Loucy (cell line): Measurements from ENCODE around the gene CD9.

Experiments
- H2AFZ ChIP-seq: fragments of 200-600 bp; sonication (generic); 2 replicates; pipeline ENCODE4 v1.6.0; 2016; ENCODE audit warnings: antibody characterized with exemption, mild to moderate bottlenecking, low read length, moderate library complexity
- H3F3A ChIP-seq: fragments of 200-600 bp; 2 replicates; pipeline ENCODE4 v1.6.0; 2016; ENCODE audit warnings: antibody characterized with exemption, low read depth, mild to moderate bottlenecking
- H3K27me3 ChIP-seq: fragments of 200-600 bp; sonication (generic); 2 replicates; pipeline ENCODE4 v1.6.1; 2014; ENCODE audit warnings: low read length, mild to moderate bottlenecking; ENCODE audit not compliant: insufficient read depth, poor library complexity, severe bottlenecking
- H3K36me3 ChIP-seq: fragments of 200-600 bp; sonication (generic); 2 replicates; pipeline ENCODE4 v1.6.1; 2016; ENCODE audit warnings: low read length; ENCODE audit not compliant: insufficient read depth
- H3K4me1 ChIP-seq: fragments of 200-600 bp; sonication (generic); 2 replicates; pipeline ENCODE4 v1.5.1; 2014; ENCODE audit warnings: low read length, mild to moderate bottlenecking; ENCODE audit not compliant: insufficient read depth, poor library complexity, severe bottlenecking
- H3K4me2 ChIP-seq: fragments of 200-600 bp; sonication (generic); 2 replicates; pipeline ENCODE4 v1.6.0; 2014; ENCODE audit warnings: antibody characterized with exemption, low read length, low read depth, mild to moderate bottlenecking; ENCODE audit not compliant: poor library complexity, severe bottlenecking
- H3K4me3 ChIP-seq: fragments of 200-600 bp; sonication (generic); 2 replicates; pipeline ENCODE4 v1.5.1; 2014; ENCODE audit warnings: low read length, mild to moderate bottlenecking, mixed read lengths; ENCODE audit not compliant: poor library complexity, severe bottlenecking
- H3K79me2 ChIP-seq: fragments of 200-600 bp; sonication (generic); 2 replicates; pipeline ENCODE4 v1.6.1; 2014; ENCODE audit warnings: low read length; ENCODE audit not compliant: insufficient read depth
- H3K9ac ChIP-seq: fragments of 200-600 bp; sonication (generic); 2 replicates; pipeline ENCODE4 v1.6.0; 2014; ENCODE audit warnings: mild to moderate bottlenecking, low read depth, low read length, moderate library complexity; ENCODE audit not compliant: poor library complexity, severe bottlenecking
- H3K9me2 ChIP-seq: fragments of 200-600 bp; sonication (generic); replicated peaks from 2 replicates; pipeline ENCODE4 v1.6.1; 2016; ENCODE audit warnings: low read depth, low read length, mixed read lengths
- H3K9me3 ChIP-seq: fragments of 200-600 bp; sonication (generic); 2 replicates; pipeline ENCODE4 v1.6.1; 2014; ENCODE audit warnings: mild to moderate bottlenecking, antibody characterized with exemption, low read length, low read depth; ENCODE audit not compliant: insufficient read depth
- H4K20me1 ChIP-seq: fragments of 200-600 bp; sonication (generic); 2 replicates; pipeline ENCODE4 v1.6.0; 2014; ENCODE audit warnings: antibody characterized with exemption, low read length, mild to moderate bottlenecking; ENCODE audit not compliant: insufficient read depth, poor library complexity, severe bottlenecking
- EZH2phosphoT487 ChIP-seq: fragments of 200-600 bp; IDR thresholded peaks from 2 replicates; pipeline ENCODE4 v1.6.1; 2018; ENCODE audit warnings: antibody characterized with exemption, mild to moderate bottlenecking, moderate library complexity, borderline replicate concordance
- TF ChIP-seq, protein P1 (sequence below): fragments of 200-600 bp; sonication (generic); conservative IDR thresholded peaks from 2 replicates; pipeline ENCODE4 v1.5.1; 2014; ENCODE audit warnings: mild to moderate bottlenecking, antibody characterized with exemption, low read length

CD9 gene

DNA sequence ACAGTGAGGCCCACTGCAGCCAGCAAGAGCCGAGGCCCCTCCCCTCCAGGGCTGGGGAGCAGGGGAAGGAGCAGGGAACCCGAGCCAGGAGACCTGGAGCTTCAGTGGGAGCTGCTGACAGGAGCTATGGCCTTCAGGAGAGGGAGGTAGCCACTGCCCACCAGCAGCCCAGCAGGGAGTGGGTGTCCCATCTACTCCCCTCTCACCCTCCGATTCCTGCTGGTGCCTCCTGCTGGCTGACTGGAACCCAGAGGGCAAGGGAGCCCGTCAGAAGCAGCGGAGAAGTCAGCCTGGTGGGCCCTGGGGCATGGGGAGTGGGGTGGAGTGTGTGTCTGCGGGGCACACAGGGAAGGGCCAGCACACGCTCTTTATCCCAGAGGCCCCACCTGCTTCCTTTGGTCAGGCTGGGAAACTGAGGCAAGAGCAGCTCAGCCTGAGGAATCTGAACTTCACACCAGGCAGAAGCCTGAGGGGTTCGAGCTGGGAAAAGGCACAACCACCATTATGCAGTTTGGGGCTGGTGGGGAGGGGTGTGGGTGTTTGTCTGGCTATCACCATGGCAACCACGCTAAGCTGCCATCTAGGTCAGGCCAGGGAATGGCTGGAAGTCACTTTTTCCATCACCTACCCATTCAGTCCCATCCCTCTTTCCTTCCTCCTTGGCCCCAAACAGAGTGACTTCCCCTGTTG lies 73.5 kb downstream of the CD9 start:
- Histone ChIP-seq H3K9me2 (no peaks in the 10 kb centered on the region), H3K36me3 (no peaks in the 10 kb centered on the region), H3F3A (no peaks in the 10 kb centered on the region), H4K20me1 (no peaks in the 10 kb centered on the region), H3K4me1 (peaks cover 8% of the 10 kb centered on the region), H3K79me2 (no peaks in the 10 kb centered on the region), H3K4me2 (no peak overlapping the region), H3K27me3 (no peaks in the 10 kb centered on the region), H3K9ac (no peak overlapping the region), H3K4me3 (no peak overlapping the region), H3K9me3 (no peaks in the 10 kb centered on the region), H2AFZ (no peak overlapping the region)
- no peak for TF ChIP-seq EZH2phosphoT487
- TF ChIP-seq, protein P1, sequence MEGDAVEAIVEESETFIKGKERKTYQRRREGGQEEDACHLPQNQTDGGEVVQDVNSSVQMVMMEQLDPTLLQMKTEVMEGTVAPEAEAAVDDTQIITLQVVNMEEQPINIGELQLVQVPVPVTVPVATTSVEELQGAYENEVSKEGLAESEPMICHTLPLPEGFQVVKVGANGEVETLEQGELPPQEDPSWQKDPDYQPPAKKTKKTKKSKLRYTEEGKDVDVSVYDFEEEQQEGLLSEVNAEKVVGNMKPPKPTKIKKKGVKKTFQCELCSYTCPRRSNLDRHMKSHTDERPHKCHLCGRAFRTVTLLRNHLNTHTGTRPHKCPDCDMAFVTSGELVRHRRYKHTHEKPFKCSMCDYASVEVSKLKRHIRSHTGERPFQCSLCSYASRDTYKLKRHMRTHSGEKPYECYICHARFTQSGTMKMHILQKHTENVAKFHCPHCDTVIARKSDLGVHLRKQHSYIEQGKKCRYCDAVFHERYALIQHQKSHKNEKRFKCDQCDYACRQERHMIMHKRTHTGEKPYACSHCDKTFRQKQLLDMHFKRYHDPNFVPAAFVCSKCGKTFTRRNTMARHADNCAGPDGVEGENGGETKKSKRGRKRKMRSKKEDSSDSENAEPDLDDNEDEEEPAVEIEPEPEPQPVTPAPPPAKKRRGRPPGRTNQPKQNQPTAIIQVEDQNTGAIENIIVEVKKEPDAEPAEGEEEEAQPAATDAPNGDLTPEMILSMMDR, result peak; percentile 24

DNA sequence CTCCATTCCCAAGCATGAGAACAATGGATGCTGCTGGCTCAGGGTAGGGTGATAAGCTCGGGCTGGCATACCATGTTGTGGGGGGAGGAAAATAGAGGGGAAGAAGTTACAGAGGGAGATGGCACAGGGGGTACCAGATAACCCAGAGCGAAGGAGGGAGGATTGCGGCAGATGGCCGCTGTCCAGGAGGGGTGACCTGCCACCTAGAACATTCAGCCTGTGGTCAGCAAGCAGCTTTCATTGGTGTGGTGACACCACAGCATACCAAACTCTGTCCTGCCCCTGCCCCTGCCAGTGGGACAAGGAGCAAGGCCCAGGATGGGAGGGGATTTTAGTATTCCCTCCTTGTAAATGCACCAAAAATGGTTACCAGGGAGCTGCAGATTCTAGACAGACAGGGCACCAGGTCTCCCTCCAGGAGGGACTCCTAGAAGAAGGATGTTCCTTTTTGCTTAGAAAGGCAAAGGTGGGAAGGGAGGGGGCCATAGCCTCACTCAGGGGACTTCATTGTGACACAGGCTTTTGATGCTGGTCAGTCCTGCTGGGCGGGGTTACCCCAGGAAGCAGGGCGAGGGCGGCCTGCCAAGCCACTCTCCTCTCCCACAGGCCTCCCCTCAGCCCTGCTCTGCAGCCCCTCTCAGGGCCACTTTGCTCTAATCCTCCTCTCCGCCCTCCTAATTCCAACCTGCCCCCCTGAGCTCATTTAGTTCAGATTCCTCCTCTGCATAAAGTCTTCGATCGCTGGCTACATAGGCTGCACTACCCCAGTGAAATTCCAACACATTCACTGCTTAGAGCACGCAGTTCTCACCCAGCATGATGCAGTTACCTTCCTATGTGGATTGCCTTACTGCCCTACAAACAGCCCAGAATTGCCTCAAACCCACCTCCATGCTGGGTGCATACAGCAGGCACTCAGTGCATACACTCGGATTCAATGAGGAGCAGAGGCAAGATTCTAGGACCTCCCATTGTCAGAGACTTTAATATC lies 74.3 kb downstream of the CD9 start:
- H3K4me1 ChIP-seq, result peaks cover 8% of the 10 kb centered on the region

More for the DNA sequence above, 74.3 kb downstream of the CD9 start:
- no peaks in the 10 kb centered on the region for H3K79me2 ChIP-seq
- no peaks in the 10 kb centered on the region for H3K9me2 ChIP-seq
- H3K27me3 ChIP-seq, result no peaks in the 10 kb centered on the region
- no peaks in the 10 kb centered on the region for H3F3A ChIP-seq
- H3K9me3 ChIP-seq, result no peaks in the 10 kb centered on the region
- H3K4me3 ChIP-seq, result no peak overlapping the region
- H3K36me3 ChIP-seq, result no peaks in the 10 kb centered on the region
- H3K9ac ChIP-seq, result no peak overlapping the region
- H4K20me1 ChIP-seq, result no peaks in the 10 kb centered on the region
- H3K4me2 ChIP-seq, result no peak overlapping the region
- TF ChIP-seq, protein P1, result no peak
- TF ChIP-seq EZH2phosphoT487, result no peak
- no peak overlapping the region for H2AFZ ChIP-seq
